OCI-LY1 (cell line): ENCODE measurements around the gene SCAPER.
A peak's percentile ranks its signal among the peaks of the same experiment; 100 is the strongest.

ENCODE experiments used
- H2AFZ ChIP-seq: fragments of 200-600 bp; sonication (generic), shearing (Covaris generic); 2 replicates; pipeline ENCODE4 v1.6.0; 2014; ENCODE audit warnings: antibody characterized with exemption, mild to moderate bottlenecking, low read length
- H3F3A ChIP-seq: fragments of 200-600 bp; sonication (generic), shearing (Covaris generic); 2 replicates; pipeline ENCODE4 v1.6.0; 2014; ENCODE audit warnings: mild to moderate bottlenecking, antibody characterized with exemption, low read length, moderate library complexity; ENCODE audit not compliant: insufficient read depth
- H3K27ac ChIP-seq: fragments of 200-600 bp; sonication (generic); 2 replicates; pipeline ENCODE4 v1.5.1; 2014; ENCODE audit warnings: low read length, mixed run types, mild to moderate bottlenecking, low read depth; ENCODE audit not compliant: poor library complexity, severe bottlenecking
- H3K27me3 ChIP-seq: fragments of 200-600 bp; sonication (generic); 2 replicates; pipeline ENCODE4 v1.6.0; 2014; ENCODE audit warnings: antibody characterized with exemption, mild to moderate bottlenecking, low read length, moderate library complexity; ENCODE audit not compliant: insufficient read depth
- H3K36me3 ChIP-seq: fragments of 200-600 bp; sonication (generic); 2 replicates; pipeline ENCODE4 v1.6.1; 2014; ENCODE audit warnings: mild to moderate bottlenecking, antibody characterized with exemption, low read length, moderate library complexity, mixed read lengths; ENCODE audit not compliant: insufficient read depth
- H3K4me1 ChIP-seq: fragments of 200-600 bp; sonication (generic); 2 replicates; pipeline ENCODE4 v1.5.1; 2014; ENCODE audit warnings: mild to moderate bottlenecking, low read length, moderate library complexity; ENCODE audit not compliant: insufficient read depth, severe bottlenecking
- H3K4me2 ChIP-seq: fragments of 200-600 bp; sonication (generic), shearing (Covaris generic); 2 replicates; pipeline ENCODE4 v1.6.1; 2014; ENCODE audit warnings: low read length
- H3K4me3 ChIP-seq: fragments of 200-600 bp; sonication (generic); 2 replicates; pipeline ENCODE4 v1.5.1; 2014; ENCODE audit warnings: low read length, low read depth, mild to moderate bottlenecking, mixed read lengths; ENCODE audit not compliant: poor library complexity, severe bottlenecking
- H3K79me2 ChIP-seq: fragments of 200-600 bp; shearing (Covaris generic); 2 replicates; pipeline ENCODE4 v1.6.1; 2016; ENCODE audit warnings: mixed run types, low read length, mixed read lengths; ENCODE audit not compliant: insufficient read depth
- H3K9ac ChIP-seq: fragments of 200-600 bp; sonication (generic), shearing (Covaris generic); 2 replicates; pipeline ENCODE4 v1.6.1; 2014; ENCODE audit warnings: mild to moderate bottlenecking, low read length, mixed read lengths
- H3K9me2 ChIP-seq: fragments of 200-600 bp; sonication (generic), shearing (Covaris generic); 2 replicates; pipeline ENCODE4 v1.6.1; 2014; ENCODE audit warnings: low read depth, mild to moderate bottlenecking, low read length, mixed read lengths
- H3K9me3 ChIP-seq: fragments of 200-600 bp; shearing (Covaris generic); 2 replicates; pipeline ENCODE4 v1.6.1; 2014; ENCODE audit warnings: low read length, mixed read lengths
- H4K20me1 ChIP-seq: fragments of 200-600 bp; sonication (generic), shearing (Covaris generic); 2 replicates; pipeline ENCODE4 v1.6.0; 2016; ENCODE audit warnings: mild to moderate bottlenecking, low read length; ENCODE audit not compliant: insufficient read depth
- EZH2 ChIP-seq: fragments of 200-600 bp; sonication (generic), shearing (Covaris generic); IDR thresholded peaks from 2 replicates; pipeline ENCODE4 v1.8.0; 2017; ENCODE audit warnings: borderline replicate concordance, mixed run types, mild to moderate bottlenecking, antibody characterized with exemption, low read length, moderate library complexity, mixed read lengths
- TF ChIP-seq, protein P1 (sequence below): fragments of 200-600 bp; sonication (generic), shearing (Covaris generic); IDR thresholded peaks from 2 replicates; pipeline ENCODE4 v1.5.1; 2017; ENCODE audit warnings: mild to moderate bottlenecking, antibody characterized with exemption, low read length, moderate library complexity, mixed read lengths

SCAPER gene

DNA sequence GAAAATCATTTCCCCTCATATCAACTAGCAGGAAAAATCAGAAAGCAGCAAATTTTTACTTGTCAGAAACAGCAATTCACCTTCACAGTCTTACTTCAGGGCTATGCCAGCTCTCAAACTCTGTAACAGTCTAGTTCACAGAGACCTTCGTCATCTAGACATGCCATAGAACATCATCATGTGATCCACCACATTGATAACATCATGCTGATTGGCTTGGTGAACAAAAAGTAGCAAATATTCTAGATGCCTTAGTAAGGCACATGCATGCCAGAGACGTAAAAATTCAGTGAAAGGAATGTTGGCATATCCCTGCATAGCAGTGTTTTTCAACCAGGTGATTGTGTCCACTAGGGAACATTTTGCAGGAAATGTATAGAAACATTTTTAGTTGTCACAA lies 8.6 kb upstream of the SCAPER start:
- Histone ChIP-seq H3F3A (no peaks in the 10 kb centered on the region), H3K79me2 (no peaks in the 10 kb centered on the region), H2AFZ (no peak overlapping the region), H3K36me3 (no peaks in the 10 kb centered on the region), H3K9me2 (no peaks in the 10 kb centered on the region), H3K4me3 (no peak overlapping the region), H3K27me3 (no peaks in the 10 kb centered on the region), H3K4me2 (no peak overlapping the region), H3K27ac (no peak overlapping the region), H3K9me3 (no peaks in the 10 kb centered on the region), H3K9ac (no peak overlapping the region), H4K20me1 (no peaks in the 10 kb centered on the region), H3K4me1 (no peaks in the 10 kb centered on the region)
- TF ChIP-seq, protein P1, sequence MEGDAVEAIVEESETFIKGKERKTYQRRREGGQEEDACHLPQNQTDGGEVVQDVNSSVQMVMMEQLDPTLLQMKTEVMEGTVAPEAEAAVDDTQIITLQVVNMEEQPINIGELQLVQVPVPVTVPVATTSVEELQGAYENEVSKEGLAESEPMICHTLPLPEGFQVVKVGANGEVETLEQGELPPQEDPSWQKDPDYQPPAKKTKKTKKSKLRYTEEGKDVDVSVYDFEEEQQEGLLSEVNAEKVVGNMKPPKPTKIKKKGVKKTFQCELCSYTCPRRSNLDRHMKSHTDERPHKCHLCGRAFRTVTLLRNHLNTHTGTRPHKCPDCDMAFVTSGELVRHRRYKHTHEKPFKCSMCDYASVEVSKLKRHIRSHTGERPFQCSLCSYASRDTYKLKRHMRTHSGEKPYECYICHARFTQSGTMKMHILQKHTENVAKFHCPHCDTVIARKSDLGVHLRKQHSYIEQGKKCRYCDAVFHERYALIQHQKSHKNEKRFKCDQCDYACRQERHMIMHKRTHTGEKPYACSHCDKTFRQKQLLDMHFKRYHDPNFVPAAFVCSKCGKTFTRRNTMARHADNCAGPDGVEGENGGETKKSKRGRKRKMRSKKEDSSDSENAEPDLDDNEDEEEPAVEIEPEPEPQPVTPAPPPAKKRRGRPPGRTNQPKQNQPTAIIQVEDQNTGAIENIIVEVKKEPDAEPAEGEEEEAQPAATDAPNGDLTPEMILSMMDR, result no peak
- no peak for TF ChIP-seq EZH2

DNA sequence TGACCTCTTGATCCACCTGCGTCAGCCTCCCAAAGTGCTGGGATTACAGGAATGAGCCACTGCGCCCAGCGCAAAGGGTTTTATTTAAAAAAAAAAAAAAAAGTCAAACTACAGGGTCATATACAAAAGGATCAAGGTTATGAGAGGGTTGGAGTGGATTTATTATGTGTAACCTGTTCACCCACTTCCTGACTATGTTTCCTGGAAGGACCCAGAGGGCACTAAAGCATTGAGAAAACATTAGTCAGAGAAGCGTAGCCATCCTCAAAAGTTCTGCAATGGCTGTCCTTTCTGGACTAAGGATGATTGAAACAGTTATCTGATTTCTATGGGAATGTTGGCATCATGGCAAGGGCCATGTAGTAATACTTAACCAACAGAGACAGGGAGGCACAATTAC lies 7.3 kb upstream of the SCAPER start:
- Histone ChIP-seq H3K27ac (no peak overlapping the region), H3K79me2 (no peaks in the 10 kb centered on the region)

DNA sequence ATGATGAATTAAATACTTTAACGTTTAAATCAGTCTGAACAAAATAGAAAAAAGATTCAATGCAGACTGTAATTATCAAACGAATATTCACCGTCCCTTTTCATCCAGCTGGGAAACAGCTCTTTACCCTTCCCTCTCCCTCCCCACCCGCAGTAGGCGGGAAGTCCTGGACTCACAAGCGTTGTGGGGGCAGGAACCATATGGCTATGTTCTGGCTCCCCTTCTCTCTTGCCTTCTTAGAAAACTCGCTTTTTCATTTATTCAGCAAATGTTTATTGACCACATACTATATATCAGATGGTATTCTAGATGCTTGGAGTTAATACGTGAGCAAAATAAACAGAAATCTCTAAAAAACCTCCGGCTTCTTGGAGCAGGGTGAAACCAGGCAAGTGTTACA lies 715 bp upstream of the SCAPER start:
- no peaks in the 10 kb centered on the region for H3K36me3 ChIP-seq
- no peaks in the 10 kb centered on the region for H3K9me3 ChIP-seq
- peak overlapping the region; percentile 22; the same call in 1 of the 2 replicates for H2AFZ ChIP-seq
- peak overlapping the region; percentile 61 for H3K4me2 ChIP-seq
- no peaks in the 10 kb centered on the region for H3F3A ChIP-seq
- TF ChIP-seq, protein P1, result no peak
- peak overlapping the region; percentile 74 for H3K4me3 ChIP-seq
- no peak overlapping the region for H3K27ac ChIP-seq
- no peaks in the 10 kb centered on the region for H3K27me3 ChIP-seq
- no peaks in the 10 kb centered on the region for H3K79me2 ChIP-seq
- no peaks in the 10 kb centered on the region for H4K20me1 ChIP-seq
- peaks cover 15% of the 10 kb centered on the region for H3K4me1 ChIP-seq
- no peaks in the 10 kb centered on the region for H3K9me2 ChIP-seq
- peak overlapping the region; percentile 70 for H3K9ac ChIP-seq

More for the DNA sequence above, 7.3 kb upstream of the SCAPER start:
- no peak overlapping the region for H3K4me3 ChIP-seq
- no peaks in the 10 kb centered on the region for H4K20me1 ChIP-seq
- H3K4me2 ChIP-seq, result no peak overlapping the region
- H3K4me1 ChIP-seq, result no peaks in the 10 kb centered on the region
- no peaks in the 10 kb centered on the region for H3K27me3 ChIP-seq
- no peak overlapping the region for H2AFZ ChIP-seq
- H3K9ac ChIP-seq, result no peak overlapping the region
- H3F3A ChIP-seq, result no peaks in the 10 kb centered on the region
- no peaks in the 10 kb centered on the region for H3K9me3 ChIP-seq
- no peaks in the 10 kb centered on the region for H3K36me3 ChIP-seq
- TF ChIP-seq EZH2, result no peak
- TF ChIP-seq, protein P1, result no peak
- H3K9me2 ChIP-seq, result no peaks in the 10 kb centered on the region
